Neural progenitor cell (in vitro differentiated cells): Measurements from ENCODE around the gene NFATC2. TPM values are rescaled to one million over a fixed set of nuclear protein-coding genes. Genes with fewer than 3 reads are reported as not detected.

Source experiments
- DNase-seq: peaks from one replicate; pipeline ENCODE4 v3.0.0-alpha.2; 2016; ENCODE audit warnings: low spot score
- H2AFZ ChIP-seq: fragments of 200-600 bp; sonication (generic); replicated peaks from 2 replicates; pipeline ENCODE4 v1.6.1; 2016; ENCODE audit warnings: antibody characterized with exemption
- H3F3A ChIP-seq: fragments of 200-600 bp; sonication (generic); 2 replicates; pipeline ENCODE4 v1.6.1; 2016; ENCODE audit warnings: antibody characterized with exemption, low read depth
- H3K27ac ChIP-seq: fragments of 200-600 bp; sonication (generic); 2 replicates; pipeline ENCODE4 v1.5.1; 2016; ENCODE audit warnings: mild to moderate bottlenecking
- H3K27me3 ChIP-seq: fragments of 200-600 bp; sonication (generic); 2 replicates; pipeline ENCODE4 v1.6.1; 2016; ENCODE audit warnings: mild to moderate bottlenecking, moderate library complexity
- H3K36me3 ChIP-seq: fragments of 200-600 bp; sonication (generic); 2 replicates; pipeline ENCODE4 v1.5.1; 2016
- H3K4me1 ChIP-seq: fragments of 200-600 bp; sonication (generic); 2 replicates; pipeline ENCODE4 v1.6.1; 2016; ENCODE audit warnings: mixed run types
- H3K4me2 ChIP-seq: fragments of 200-600 bp; sonication (generic); 2 replicates; pipeline ENCODE4 v1.6.1; 2016
- H3K4me3 ChIP-seq: fragments of 200-600 bp; sonication (generic); 2 replicates; pipeline ENCODE4 v1.5.1; 2016
- H3K79me2 ChIP-seq: fragments of 200-600 bp; sonication (generic); 2 replicates; pipeline ENCODE4 v1.6.1; 2016; ENCODE audit warnings: low read depth
- H3K9ac ChIP-seq: fragments of 200-600 bp; sonication (generic); 2 replicates; pipeline ENCODE4 v1.6.1; 2016
- H3K9me3 ChIP-seq: fragments of 200-600 bp; sonication (generic); 2 replicates; pipeline ENCODE4 v1.5.1; 2016; ENCODE audit warnings: low read depth
- H4K20me1 ChIP-seq: fragments of 200-600 bp; sonication (generic); 2 replicates; pipeline ENCODE4 v1.6.1; 2016; ENCODE audit warnings: low read depth
- H3K27ac Mint-ChIP-seq: 3 replicates; pipeline ENCODE4 v1.8.0; 2021; ENCODE audit warnings: mixed read lengths
- H3K27me3 Mint-ChIP-seq: 2 replicates; pipeline ENCODE4 v1.8.0; 2022; ENCODE audit warnings: low read depth, mild to moderate bottlenecking, inconsistent platforms, moderate library complexity, mixed read lengths; ENCODE audit not compliant: insufficient read depth
- H3K36me3 Mint-ChIP-seq: 3 replicates; pipeline ENCODE4 v1.8.0; 2021; ENCODE audit warnings: mixed read lengths
- H3K4me1 Mint-ChIP-seq: 3 replicates; pipeline ENCODE4 v1.8.0; 2021; ENCODE audit warnings: mixed read lengths
- H3K4me3 Mint-ChIP-seq: 3 replicates; pipeline ENCODE4 v1.8.0; 2021; ENCODE audit warnings: mild to moderate bottlenecking, moderate library complexity, mixed read lengths
- H3K9me3 Mint-ChIP-seq: 3 replicates; pipeline ENCODE4 v1.8.0; 2020; ENCODE audit warnings: mixed read lengths
- CTCF ChIP-seq: fragments of 200-600 bp; sonication (generic); IDR thresholded peaks from 2 replicates; pipeline ENCODE4 v1.5.1; 2017; ENCODE audit warnings: antibody characterized with exemption, mild to moderate bottlenecking
- EZH2 ChIP-seq: fragments of 200-600 bp; sonication (generic); IDR thresholded peaks from 2 replicates; pipeline ENCODE4 v1.6.1; 2017; ENCODE audit warnings: antibody characterized with exemption, mild to moderate bottlenecking, moderate library complexity
- EZH2phosphoT487 ChIP-seq: fragments of 200-600 bp; sonication (generic); IDR thresholded peaks from 2 replicates; pipeline ENCODE4 v1.6.1; 2017; ENCODE audit warnings: antibody characterized with exemption
- total RNA-seq: library from RNA; depleted of rRNA; stranded (reverse); fragments of >200 nt; gene quantifications from 2 replicates; pipeline ENCODE4 v1.2.3, GENCODE V29; 2015; ENCODE audit warnings: low replicate concordance

The NFATC2 gene
- total RNA-seq, 1 donor from 2014 or later = 0.19 TPM

DNA sequence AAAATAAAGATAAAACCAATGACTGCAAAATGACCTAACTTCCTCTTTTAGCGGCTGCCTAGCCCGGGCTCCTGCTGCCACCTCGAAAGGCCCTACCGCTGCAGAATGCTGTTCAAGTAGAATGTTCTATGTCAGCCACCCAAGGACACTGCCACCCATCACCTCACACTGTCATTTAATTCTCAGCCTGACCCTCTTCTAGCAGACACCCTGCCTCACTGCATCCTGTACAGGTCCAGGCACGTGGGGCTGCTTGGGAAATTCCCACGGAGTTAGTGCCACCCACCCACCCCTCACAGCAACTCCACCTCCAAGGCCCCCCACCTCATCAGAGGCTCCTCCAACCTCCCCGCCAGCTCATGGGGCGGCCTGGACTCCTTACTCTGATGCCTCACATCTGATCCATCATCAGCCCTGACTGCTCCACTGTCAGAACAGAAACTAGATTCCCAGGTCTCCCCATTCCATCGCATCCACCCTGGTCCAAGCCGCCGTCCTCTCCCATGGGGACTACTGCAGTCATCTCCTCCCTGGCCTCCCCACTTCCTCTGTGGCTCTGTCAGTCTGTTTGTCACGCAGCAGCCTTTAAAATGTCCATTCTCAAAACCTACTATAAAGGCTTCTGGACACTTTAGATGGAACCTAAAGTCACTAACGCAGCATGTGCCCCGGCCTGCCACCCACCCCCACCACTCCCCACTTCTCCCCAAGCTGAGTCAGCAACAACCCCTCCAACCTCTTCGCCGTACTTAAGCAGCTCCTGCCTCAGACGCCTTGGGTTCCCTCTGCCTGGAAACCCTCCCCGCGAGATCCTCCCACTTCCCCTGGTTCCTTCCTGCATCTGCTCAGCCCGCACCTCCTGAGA lies 17.0 kb downstream of the NFATC2 start:
- Histone ChIP-seq H3K27ac (no peak overlapping the region), H3K79me2 (no peaks in the 10 kb centered on the region), H3K9ac (no peak overlapping the region), H3K4me1 (no peaks in the 10 kb centered on the region), H4K20me1 (no peaks in the 10 kb centered on the region), H3K4me3 (no peak overlapping the region), H3K36me3 (no peaks in the 10 kb centered on the region), H3K9me3 (no peaks in the 10 kb centered on the region), H3F3A (no peaks in the 10 kb centered on the region), H3K4me2 (no peak overlapping the region), H3K27me3 (no peaks in the 10 kb centered on the region), H2AFZ (peak overlapping the region; percentile 77)
- peaks cover 6% of the 10 kb centered on the region for H3K27me3 Mint-ChIP-seq
- H3K27ac Mint-ChIP-seq = peak overlapping the region; percentile 35
- peaks cover 4% of the 10 kb centered on the region for H3K9me3 Mint-ChIP-seq
- H3K4me1 Mint-ChIP-seq = peaks cover 34% of the 10 kb centered on the region
- no peaks in the 10 kb centered on the region for H3K36me3 Mint-ChIP-seq
- H3K4me3 Mint-ChIP-seq = no peak overlapping the region
- no peak for DNase-seq
- no peak for TF ChIP-seq EZH2
- no peak for TF ChIP-seq EZH2phosphoT487
- TF ChIP-seq CTCF = no peak

- Histone ChIP-seq H4K20me1 (no peaks in the 10 kb centered on the region), H3K4me1 (no peaks in the 10 kb centered on the region), H3K9ac (no peak overlapping the region), H3F3A (no peaks in the 10 kb centered on the region), H3K27me3 (no peaks in the 10 kb centered on the region), H3K27ac (no peak overlapping the region), H3K36me3 (no peaks in the 10 kb centered on the region), H3K4me2 (no peak overlapping the region), H3K79me2 (no peaks in the 10 kb centered on the region), H3K4me3 (no peak overlapping the region), H3K9me3 (no peaks in the 10 kb centered on the region), H2AFZ (no peak overlapping the region)
- H3K27me3 Mint-ChIP-seq = peaks cover 3% of the 10 kb centered on the region
- H3K9me3 Mint-ChIP-seq = peaks cover 4% of the 10 kb centered on the region
- no peak overlapping the region for H3K27ac Mint-ChIP-seq
- no peaks in the 10 kb centered on the region for H3K36me3 Mint-ChIP-seq
- no peak overlapping the region for H3K4me3 Mint-ChIP-seq
- H3K4me1 Mint-ChIP-seq = peaks cover 27% of the 10 kb centered on the region
- DNase-seq = no peak
- TF ChIP-seq EZH2 = no peak
- TF ChIP-seq EZH2phosphoT487 = no peak
- no peak for TF ChIP-seq CTCF
Measured at GRCh38 chr20:51523276-51524013, 19.1 kb downstream of the NFATC2 start.

- Histone ChIP-seq H3K9ac (no peak overlapping the region), H3K9me3 (no peaks in the 10 kb centered on the region), H3K36me3 (no peaks in the 10 kb centered on the region), H4K20me1 (no peaks in the 10 kb centered on the region), H3K79me2 (no peaks in the 10 kb centered on the region), H3K27ac (no peak overlapping the region), H3K4me3 (no peak overlapping the region), H3K27me3 (no peaks in the 10 kb centered on the region), H3K4me2 (no peak overlapping the region), H3K4me1 (no peaks in the 10 kb centered on the region), H3F3A (no peaks in the 10 kb centered on the region), H2AFZ (no peak overlapping the region)
- H3K27ac Mint-ChIP-seq = no peak overlapping the region
- TF ChIP-seq EZH2 = no peak
- no peak for TF ChIP-seq EZH2phosphoT487
- no peak for TF ChIP-seq CTCF
- DNase-seq = no peak
- H3K9me3 Mint-ChIP-seq = peaks cover 1% of the 10 kb centered on the region
- no peaks in the 10 kb centered on the region for H3K27me3 Mint-ChIP-seq
- H3K36me3 Mint-ChIP-seq = no peaks in the 10 kb centered on the region
- no peak overlapping the region for H3K4me3 Mint-ChIP-seq
- peaks cover 24% of the 10 kb centered on the region for H3K4me1 Mint-ChIP-seq
Measured at GRCh38 chr20:51522207-51522606, 20.3 kb downstream of the NFATC2 start.
